Aorta (tissue), 5 donors: ENCODE measurements around the gene POU2AF3. TPM values are rescaled to one million over a fixed set of nuclear protein-coding genes. Genes with fewer than 3 reads are reported as not detected.
"Not testable (repeated sequence)": the region's sequence is repeated elsewhere in the genome, so short reads cannot be mapped to it uniquely, and the experiment has no call there.

Experiments used
- ATAC-seq: fragments of 200-7000 bp; cut with Tn5 transposase; one replicate; pipeline ENCODE4 v1.9.1; 2022; ENCODE audit warnings: moderate library complexity; ENCODE audit not compliant: low FRiP score
- DNase-seq, 2 donors: peaks; one replicate each; pipeline ENCODE4 v3.0.0-alpha.2; 2020
- H3K27ac ChIP-seq, 2 donors: one replicate each; pipeline ENCODE4 v1.5.1; 2013; ENCODE audit warnings: low read length in 2 of 2, mild to moderate bottlenecking in 2 of 2, moderate library complexity in 2 of 2, control low read depth in 1 of 2, inconsistent platforms in 1 of 2, low read depth in 1 of 2
- H3K27me3 ChIP-seq, 2 donors: one replicate each; pipeline ENCODE4 v1.6.1; 2013; ENCODE audit warnings: control low read depth in 1 of 2, low read length in 1 of 2, mild to moderate bottlenecking in 1 of 2, moderate library complexity in 1 of 2; ENCODE audit not compliant: insufficient read depth in 2 of 2, control insufficient read depth in 1 of 2
- H3K36me3 ChIP-seq, 2 donors: one replicate each; pipeline ENCODE4 v1.6.1; 2013; ENCODE audit warnings: control low read depth in 1 of 2, low read length in 1 of 2, mild to moderate bottlenecking in 1 of 2; ENCODE audit not compliant: insufficient read depth in 2 of 2, control insufficient read depth in 1 of 2
- H3K4me1 ChIP-seq, 2 donors: one replicate each; pipeline ENCODE4 v1.6.1; 2013; ENCODE audit warnings: low read length in 2 of 2, control low read depth in 1 of 2, mild to moderate bottlenecking in 1 of 2, moderate library complexity in 1 of 2; ENCODE audit not compliant: insufficient read depth in 2 of 2, control insufficient read depth in 1 of 2
- H3K4me3 ChIP-seq, 2 donors: one replicate each; pipeline ENCODE4 v1.5.1; 2013; ENCODE audit warnings: low read length in 2 of 2, control low read depth in 1 of 2, mild to moderate bottlenecking in 1 of 2
- H3K9me3 ChIP-seq: one replicate; pipeline ENCODE4 v1.6.1; 2013; ENCODE audit warnings: mild to moderate bottlenecking, low read length; ENCODE audit not compliant: control insufficient read depth
- WGBS, 2 donors: extraction: QIAGEN DNeasy Blood & Tissue Kit; methylation state at CpG; one replicate each; pipeline ENCODE4 v1.1.7; 2013; 5-methylcytosine and 5-hydroxymethylcytosine counted together
- intact Hi-C, 2 donors: fragments of 100-400 bp; cut with DNase I; formaldehyde crosslinking; loops; one replicate each; pipeline versions ENCODE4 v1.14.2 to v1.15.0; 2022
- polyA plus RNA-seq, 2 donors: library from polyadenylated mRNA; stranded (reverse); fragments of 200-250 nt; gene quantifications; one replicate each; pipeline ENCODE4 v1.2.3, GENCODE V29; 2013
- total RNA-seq, 2 donors: library from RNA; stranded (reverse); fragmentation: NEBNext Ultra II Directional; extraction: Animal tissue kit (Norgen Biotek cat#: 25700); gene quantifications; one replicate each; pipeline ENCODE4 v1.2.1, GENCODE V29; 2021
- donor health status: healthy with polysubstance abuse.
- donor health status: Bipolar disorder and iron deficiency.
- donor health status: DM: no; HTN: no; CAD: no.
- donor health status: DM: no; HTN: no; CAD: no.
- donor health status: DM: yes; HTN: yes; CAD: no.

The POU2AF3 gene
- total and polyA plus RNA-seq, 4 donors: 1.1 to 4.5 (median 4.2) TPM; not detected in 1

DNA sequence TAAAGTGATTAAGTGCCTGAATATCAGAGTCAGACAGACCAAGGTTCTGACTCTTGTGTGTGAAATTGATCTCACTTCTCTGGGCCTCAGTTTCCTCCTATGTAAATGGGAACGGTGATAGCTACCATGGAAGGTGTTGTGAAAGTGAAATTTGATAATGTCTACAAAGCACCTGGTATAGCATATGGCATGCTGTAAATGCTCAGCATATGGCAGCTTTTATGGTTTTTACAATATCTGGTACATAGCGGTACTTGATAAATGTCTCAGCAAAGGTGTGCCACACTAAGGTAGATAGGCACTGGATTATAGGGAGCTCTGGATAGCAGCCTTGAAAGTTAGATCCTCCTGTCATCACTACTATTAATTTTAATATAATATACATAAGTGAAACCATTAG, 32.9 kb upstream of the POU2AF3 start:
- H3K4me3 ChIP-seq: no peak overlapping the region
- H3K4me1 ChIP-seq: peaks cover 0 to 4% of the 10 kb centered on the region in 2 donors
- H3K27ac ChIP-seq: no peak overlapping the region
- no peaks in the 10 kb centered on the region for H3K9me3 ChIP-seq
- no peak for ATAC-seq
- no peak for DNase-seq
- H3K36me3 ChIP-seq: no peaks in the 10 kb centered on the region
- 90% methylated on average over 2 of the region's 2 CpGs for WGBS, 2 donors
- no peaks in the 10 kb centered on the region for H3K27me3 ChIP-seq
- intact Hi-C loops: no loop called here

DNA sequence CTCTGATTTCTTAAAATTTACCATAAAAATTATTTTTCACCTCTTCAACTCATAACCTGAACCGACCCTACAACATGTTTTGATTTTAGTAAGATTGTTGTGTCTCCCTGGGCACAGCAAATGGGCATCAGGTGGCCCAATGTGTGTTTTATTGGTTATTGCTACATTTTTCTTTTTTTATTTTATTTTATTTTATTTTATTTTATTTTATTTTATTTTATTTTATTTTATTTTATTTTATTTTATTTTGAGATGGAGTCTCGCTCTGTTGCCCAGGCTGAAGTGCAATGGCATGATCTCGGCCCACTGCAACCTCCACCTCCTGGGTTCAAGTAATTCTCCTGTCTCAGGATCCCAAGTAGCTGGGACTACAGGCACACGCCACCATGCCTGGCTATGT, 30.0 kb upstream of the POU2AF3 start:
- H3K9me3 ChIP-seq, H3K27me3 ChIP-seq, H3K27ac ChIP-seq, H3K36me3 ChIP-seq, DNase-seq, H3K4me3 ChIP-seq, ATAC-seq, intact Hi-C loops, H3K4me1 ChIP-seq: not testable (repeated sequence)
- 64 to 87% methylated on average over 4 of the region's 4 CpGs for WGBS, 2 donors

DNA sequence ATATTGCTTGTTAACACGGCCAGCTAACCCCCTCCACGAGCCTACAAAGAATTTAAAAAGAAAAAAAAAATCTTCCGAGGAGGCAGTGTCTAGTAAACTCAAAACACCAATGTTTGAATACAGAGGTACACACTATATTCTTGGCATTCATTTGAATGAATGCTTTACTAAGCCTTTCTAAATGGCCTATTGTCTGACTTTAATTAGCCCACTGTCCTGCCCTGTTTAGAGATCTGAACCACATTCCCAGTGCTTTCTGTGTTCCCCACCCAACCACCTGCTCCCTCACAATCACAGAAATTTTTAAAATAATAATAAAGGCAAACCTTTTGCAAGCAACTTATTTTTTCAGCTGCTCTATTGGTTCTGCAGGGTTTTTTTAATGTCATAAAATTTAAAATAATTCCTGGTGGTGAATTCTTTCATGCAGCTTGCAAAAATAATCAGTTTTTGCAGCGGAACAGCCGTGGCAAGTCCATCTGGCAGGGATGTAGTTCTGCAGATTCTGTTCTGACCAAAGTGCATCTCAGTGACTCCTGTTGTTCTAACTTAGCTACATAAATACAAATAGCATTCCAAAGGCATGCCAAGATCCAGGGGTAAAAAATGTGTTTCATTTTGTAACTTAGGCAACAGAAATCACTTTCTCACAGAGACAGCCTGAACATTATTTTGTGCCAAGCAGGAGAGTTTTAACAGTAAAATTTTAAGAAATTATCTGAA, 29.0 kb upstream of the POU2AF3 start:
- no peaks in the 10 kb centered on the region for H3K9me3 ChIP-seq
- H3K4me3 ChIP-seq: no peak overlapping the region
- DNase-seq (no peak), ATAC-seq (no peak)
- H3K4me1 ChIP-seq: peaks cover 0 to 4% of the 10 kb centered on the region in 2 donors
- H3K27ac ChIP-seq: no peak overlapping the region
- 41 to 45% methylated on average over 5 of the region's 5 CpGs for WGBS, 2 donors
- no peaks in the 10 kb centered on the region for H3K27me3 ChIP-seq
- no peaks in the 10 kb centered on the region for H3K36me3 ChIP-seq
- intact Hi-C loops: no loop called here

DNA sequence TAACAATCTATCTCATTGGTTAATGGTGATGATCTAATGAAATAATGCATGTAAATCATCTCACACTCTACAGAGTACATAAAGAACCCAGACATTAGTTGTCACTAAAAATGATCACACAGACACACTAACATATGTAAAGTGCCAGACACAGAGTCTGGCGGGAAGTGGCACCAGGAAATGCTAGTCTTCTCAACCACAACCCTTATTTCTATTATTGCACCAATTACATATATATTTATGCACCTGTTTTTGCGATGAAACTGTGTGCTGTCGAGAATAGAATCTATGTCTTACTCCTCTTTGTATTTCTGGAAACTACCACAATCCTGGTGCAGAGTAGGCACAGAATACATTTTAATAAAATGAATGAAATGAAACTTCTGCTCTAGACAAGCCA, 25.9 kb upstream of the POU2AF3 start:
- Histone ChIP-seq H3K36me3 (no peaks in the 10 kb centered on the region), H3K4me1 (peaks cover 0 to 4% of the 10 kb centered on the region in 2 donors), H3K27ac (no peak overlapping the region), H3K27me3 (no peaks in the 10 kb centered on the region), H3K9me3 (no peaks in the 10 kb centered on the region), H3K4me3 (no peak overlapping the region)
- no peak for ATAC-seq
- 93% methylated on average over 3 of the region's 3 CpGs for WGBS, 2 donors
- intact Hi-C loops: no loop called here
- no peak for DNase-seq

DNA sequence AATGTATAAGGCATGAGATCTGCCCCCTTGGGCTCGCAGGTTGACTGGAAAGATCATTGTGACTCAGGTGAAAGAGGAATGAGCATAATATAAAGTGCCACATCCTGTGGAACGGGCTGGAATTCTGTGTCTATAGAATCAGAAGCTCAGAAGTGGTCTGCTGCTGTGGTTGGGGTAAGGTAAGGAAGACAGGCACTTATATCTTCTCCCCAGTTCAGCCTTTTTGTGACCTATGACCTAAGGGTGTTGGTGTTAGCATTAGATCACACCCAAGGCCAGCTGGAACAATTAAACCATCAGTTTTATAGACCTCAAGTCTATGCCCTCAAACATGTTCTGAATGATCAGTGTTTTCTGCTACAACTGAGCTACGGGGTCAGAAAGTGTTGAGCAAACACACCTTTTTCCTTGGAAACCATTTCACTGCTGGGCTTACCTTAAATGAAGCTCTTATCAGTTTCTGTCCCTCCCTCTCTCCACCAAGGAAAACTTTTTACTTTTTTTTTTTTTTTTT, 15.7 kb upstream of the POU2AF3 start:
- no peaks in the 10 kb centered on the region for H3K27me3 ChIP-seq
- DNase-seq (no peak), ATAC-seq (no peak)
- no peaks in the 10 kb centered on the region for H3K4me1 ChIP-seq
- H3K27ac ChIP-seq: no peak overlapping the region
- intact Hi-C loops: loop anchor here (1.0 to 2.0 kb wide), 3 partner anchors 141 to 164 kb away; no protein-coding TSS in a partner anchor
- H3K9me3 ChIP-seq: no peaks in the 10 kb centered on the region
- no peaks in the 10 kb centered on the region for H3K36me3 ChIP-seq
- WGBS, 2 donors: 67 to 71% methylated on average over 3 of the region's 3 CpGs
- H3K4me3 ChIP-seq: no peak overlapping the region

DNA sequence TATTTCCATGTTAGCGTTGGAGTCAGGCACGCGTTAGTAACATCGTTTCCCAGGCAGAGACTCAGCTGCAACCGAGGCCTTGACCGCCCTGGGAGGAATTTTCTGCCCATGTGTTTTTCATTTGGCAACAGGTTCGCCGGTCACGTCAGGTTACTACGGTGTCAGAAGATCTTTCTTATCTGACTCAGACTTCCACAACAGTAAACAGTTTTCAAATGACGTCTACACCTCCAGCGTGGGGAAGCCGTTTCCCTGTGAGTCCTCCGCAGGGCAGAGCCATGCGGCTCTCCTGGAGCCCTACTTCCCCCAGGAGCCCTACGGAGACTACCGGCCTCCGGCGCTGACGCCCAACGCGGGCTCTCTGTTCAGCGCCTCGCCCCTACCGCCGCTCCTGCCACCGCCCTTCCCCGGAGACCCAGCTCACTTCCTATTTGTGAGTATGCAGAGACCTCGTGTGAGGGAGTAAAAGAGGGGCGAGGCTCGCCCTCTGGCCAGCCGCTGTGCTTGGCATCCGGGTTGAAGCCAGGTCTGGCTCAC, 14.3 kb upstream of the POU2AF3 start:
- 80 to 81% methylated on average over 33 of the region's 33 CpGs for WGBS, 2 donors
- intact Hi-C loops: loop anchor here (1.0 to 2.0 kb wide), 3 partner anchors 139 to 163 kb away; no protein-coding TSS in a partner anchor
- Histone ChIP-seq H3K27me3 (no peaks in the 10 kb centered on the region), H3K9me3 (no peaks in the 10 kb centered on the region), H3K36me3 (no peaks in the 10 kb centered on the region), H3K27ac (no peak overlapping the region), H3K4me3 (no peak overlapping the region), H3K4me1 (no peaks in the 10 kb centered on the region)
- ATAC-seq: no peak
- DNase-seq: no peak

DNA sequence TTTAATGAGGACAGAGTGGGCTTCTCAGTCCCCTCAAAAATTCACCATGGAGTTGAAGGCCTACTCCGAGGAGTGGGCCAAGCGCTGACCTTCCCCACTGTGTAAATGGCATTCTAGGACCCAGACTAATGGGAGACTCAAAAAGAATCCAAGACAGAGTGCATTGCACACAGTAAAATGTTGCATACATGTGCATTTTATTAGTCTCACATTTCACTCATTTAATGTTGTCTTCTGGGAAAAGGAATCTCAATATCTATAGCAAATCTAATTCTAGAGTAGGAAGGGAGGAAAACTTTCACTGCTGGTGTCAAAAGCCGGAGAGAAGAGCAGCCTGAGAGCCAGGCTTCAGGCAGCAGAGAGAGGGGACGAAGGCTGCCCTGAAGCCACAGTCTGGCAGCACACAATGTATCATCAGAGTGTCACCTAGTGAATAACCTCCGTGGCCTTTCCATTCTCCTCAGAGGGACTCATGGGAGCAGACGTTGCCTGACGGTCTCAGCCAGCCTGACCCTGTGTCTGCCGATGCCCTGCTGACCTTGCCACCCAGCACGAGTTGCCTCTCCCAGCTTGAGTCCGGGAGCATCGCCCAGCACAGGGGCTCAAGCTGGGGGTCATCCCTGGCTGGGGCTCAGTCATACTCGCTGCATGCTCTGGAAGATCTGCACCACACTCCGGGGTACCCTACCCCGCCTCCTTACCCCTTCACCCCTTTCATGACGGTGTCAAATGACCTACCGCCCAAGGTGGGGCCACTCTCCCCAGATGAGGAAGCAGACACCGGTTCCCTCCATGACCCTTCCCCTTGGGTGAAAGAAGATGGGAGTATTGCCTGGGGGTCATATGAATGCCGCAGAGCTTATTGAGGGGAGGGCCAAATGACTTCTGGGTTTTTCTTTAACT, 12.9 kb upstream of the POU2AF3 start:
- ATAC-seq: no peak
- H3K27ac ChIP-seq: no peak overlapping the region
- intact Hi-C loops: loop anchor here in 1 of 2 donors (2.0 kb wide), 1 partner anchor 137 kb away; no protein-coding TSS in a partner anchor

DNA sequence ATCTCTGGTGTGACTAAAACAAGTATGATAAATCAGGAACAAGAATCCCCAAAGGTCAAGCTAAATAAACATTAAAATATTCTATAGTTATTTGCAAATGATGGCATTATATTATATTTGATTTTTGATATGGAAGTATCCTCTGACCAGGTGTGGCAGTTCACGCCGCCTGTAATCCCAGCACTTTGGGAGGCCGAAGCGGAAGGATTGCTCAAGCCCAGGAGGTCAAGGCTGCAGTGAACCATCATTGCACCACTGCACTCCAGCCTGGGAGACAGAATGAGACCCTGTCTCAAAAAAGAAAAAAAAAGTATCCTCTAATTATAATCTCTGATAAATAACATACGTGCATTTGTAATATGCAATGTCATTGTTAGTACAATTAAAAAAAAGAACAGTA, 6.6 kb upstream of the POU2AF3 start:
- Histone ChIP-seq H3K9me3 (no peaks in the 10 kb centered on the region), H3K4me1 (no peaks in the 10 kb centered on the region), H3K36me3 (no peaks in the 10 kb centered on the region), H3K4me3 (no peak overlapping the region), H3K27me3 (no peaks in the 10 kb centered on the region), H3K27ac (no peak overlapping the region)
- no peak for ATAC-seq
- whole genome bisulfite sequencing, 2 donors: 98 to 99% methylated on average over 5 of the region's 5 CpGs
- DNase-seq: no peak
- intact Hi-C loops: no loop called here

More for the DNA sequence above, 12.9 kb upstream of the POU2AF3 start:
- Histone ChIP-seq H3K4me1 (no peaks in the 10 kb centered on the region), H3K9me3 (no peaks in the 10 kb centered on the region), H3K36me3 (no peaks in the 10 kb centered on the region), H3K4me3 (no peak overlapping the region), H3K27me3 (no peaks in the 10 kb centered on the region)
- whole genome bisulfite sequencing, 2 donors: 85 to 86% methylated on average over 18 of the region's 18 CpGs
- no peak for DNase-seq
